ENCODE data around the gene SUPV3L1.

- TF ChIP-seq GATA2 (IDR thresholded peaks at IDR 0.05; ENCODE audit: low read depth, low read length): no peak
- TF ChIP-seq GATA3 (IDR thresholded peaks at IDR 0.05; ENCODE audit: low read depth, low read length): no peak
Measured at GRCh38 chr10:69243817-69244216, 63.8 kb downstream of the SUPV3L1 start.

Measured in SH-SY5Y (cell line).